Measurements from ENCODE around the gene TPM4. TPM values are rescaled to one million over a fixed set of nuclear protein-coding genes. Genes with fewer than 3 reads are reported as not detected.

The TPM4 gene
- total RNA-seq, 1 donor = 1,233 TPM

DNA sequence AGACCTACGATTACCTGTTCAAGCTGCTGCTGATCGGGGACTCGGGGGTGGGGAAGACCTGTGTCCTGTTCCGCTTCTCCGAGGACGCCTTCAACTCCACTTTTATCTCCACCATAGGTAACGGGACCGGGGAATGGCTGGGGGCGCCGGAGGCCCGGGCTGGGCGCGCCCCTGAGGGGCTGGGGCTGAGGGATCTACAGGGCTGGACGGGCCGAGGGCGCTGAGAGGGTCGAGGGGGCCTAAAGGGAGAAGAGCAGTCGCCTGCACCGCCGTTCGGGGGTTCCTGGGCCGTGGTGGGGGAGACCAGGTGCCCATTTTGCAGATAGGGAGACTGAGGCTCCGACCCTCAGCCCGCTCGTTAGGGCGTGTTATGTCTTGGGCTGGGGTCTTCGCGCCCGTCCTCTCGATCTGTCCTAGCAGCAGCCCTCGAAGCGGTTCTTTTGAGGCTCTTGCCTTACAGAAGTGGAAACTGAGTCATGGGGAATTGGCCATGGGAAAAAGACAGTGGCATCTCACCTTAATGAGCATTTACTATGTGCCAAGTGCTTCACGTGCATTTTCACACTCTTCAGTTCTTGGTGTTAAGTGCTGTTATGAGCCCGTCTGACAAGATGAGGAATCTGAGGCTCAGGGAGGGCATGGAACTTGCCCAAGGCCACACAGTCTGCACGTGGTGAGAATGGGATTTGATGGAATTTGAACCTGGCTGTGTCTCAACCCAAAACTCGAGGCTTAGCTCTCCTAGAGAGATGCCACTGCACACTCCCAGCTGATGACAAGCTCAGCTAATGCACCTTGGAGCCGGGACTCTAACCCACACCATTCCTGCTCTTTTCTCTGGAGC is 35.8 kb downstream of the TPM4 start:
- Histone ChIP-seq H3K36me3 (ENCODE audit: insufficient read depth, low read length) (no peaks in the 10 kb centered on the region), H4K20me1 (ENCODE audit: insufficient read depth, low read length) (peaks cover 25% of the 10 kb centered on the region), H3K9me3 (ENCODE audit: low read depth, low read length) (no peaks in the 10 kb centered on the region), H3K4me2 (ENCODE audit: insufficient read depth, low read length) (peak overlapping the region; percentile 88), H3K27me3 (ENCODE audit: insufficient read depth, low read length) (no peaks in the 10 kb centered on the region), H3K27ac (ENCODE audit: low read depth, low read length) (peak overlapping the region; percentile 93), H3K79me2 (ENCODE audit: insufficient read depth, low read length) (peaks cover 47% of the 10 kb centered on the region), H3K4me3 (ENCODE audit: insufficient read depth, low read length) (peak overlapping the region; percentile 99), H3K4me1 (ENCODE audit: insufficient read depth, low read length) (peaks cover 11% of the 10 kb centered on the region), H2AFZ (ENCODE audit: low read length) (peak overlapping the region; percentile 94)
- TF ChIP-seq, protein P1, sequence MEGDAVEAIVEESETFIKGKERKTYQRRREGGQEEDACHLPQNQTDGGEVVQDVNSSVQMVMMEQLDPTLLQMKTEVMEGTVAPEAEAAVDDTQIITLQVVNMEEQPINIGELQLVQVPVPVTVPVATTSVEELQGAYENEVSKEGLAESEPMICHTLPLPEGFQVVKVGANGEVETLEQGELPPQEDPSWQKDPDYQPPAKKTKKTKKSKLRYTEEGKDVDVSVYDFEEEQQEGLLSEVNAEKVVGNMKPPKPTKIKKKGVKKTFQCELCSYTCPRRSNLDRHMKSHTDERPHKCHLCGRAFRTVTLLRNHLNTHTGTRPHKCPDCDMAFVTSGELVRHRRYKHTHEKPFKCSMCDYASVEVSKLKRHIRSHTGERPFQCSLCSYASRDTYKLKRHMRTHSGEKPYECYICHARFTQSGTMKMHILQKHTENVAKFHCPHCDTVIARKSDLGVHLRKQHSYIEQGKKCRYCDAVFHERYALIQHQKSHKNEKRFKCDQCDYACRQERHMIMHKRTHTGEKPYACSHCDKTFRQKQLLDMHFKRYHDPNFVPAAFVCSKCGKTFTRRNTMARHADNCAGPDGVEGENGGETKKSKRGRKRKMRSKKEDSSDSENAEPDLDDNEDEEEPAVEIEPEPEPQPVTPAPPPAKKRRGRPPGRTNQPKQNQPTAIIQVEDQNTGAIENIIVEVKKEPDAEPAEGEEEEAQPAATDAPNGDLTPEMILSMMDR (IDR thresholded peaks at IDR 0.05; ENCODE audit: extremely low read depth, low read depth, low read length) = no peak
- peak; percentile 72 for DNase-seq (ENCODE audit: insufficient read length, low spot score, missing footprints)

DNA sequence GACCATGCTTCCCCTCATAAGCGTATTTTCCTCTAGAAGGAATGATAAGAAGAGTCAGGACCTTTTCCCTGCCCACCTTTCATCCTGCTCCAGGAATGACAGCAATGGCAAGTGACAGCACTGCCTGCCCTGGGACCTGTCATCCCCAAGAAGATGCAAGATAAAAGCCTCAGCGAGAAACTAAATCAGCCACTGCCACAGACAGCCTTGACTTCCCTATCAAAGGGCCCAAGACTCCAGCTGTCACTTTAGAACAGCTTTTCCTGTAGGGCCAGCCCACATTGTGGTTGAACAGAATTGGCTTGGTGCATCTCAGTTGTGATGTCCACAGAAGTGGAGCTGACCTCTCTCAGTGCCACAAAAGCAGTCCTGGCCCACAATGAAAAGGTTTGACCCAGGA is 36.5 kb downstream of the TPM4 start:
- Histone ChIP-seq H3K36me3 (ENCODE audit: insufficient read depth, low read length) (no peaks in the 10 kb centered on the region), H3K27ac (ENCODE audit: low read depth, low read length) (peak overlapping the region; percentile 93), H4K20me1 (ENCODE audit: insufficient read depth, low read length) (peaks cover 27% of the 10 kb centered on the region), H3K79me2 (ENCODE audit: insufficient read depth, low read length) (peaks cover 47% of the 10 kb centered on the region), H3K27me3 (ENCODE audit: insufficient read depth, low read length) (no peaks in the 10 kb centered on the region), H2AFZ (ENCODE audit: low read length) (no peak overlapping the region), H3K4me1 (ENCODE audit: insufficient read depth, low read length) (peaks cover 11% of the 10 kb centered on the region), H3K9me3 (ENCODE audit: low read depth, low read length) (no peaks in the 10 kb centered on the region), H3K4me2 (ENCODE audit: insufficient read depth, low read length) (peak overlapping the region; percentile 88), H3K4me3 (ENCODE audit: insufficient read depth, low read length) (peak overlapping the region; percentile 99)
- TF ChIP-seq, protein P1 (IDR thresholded peaks at IDR 0.05; ENCODE audit: extremely low read depth, low read depth, low read length) = no peak
- DNase-seq (ENCODE audit: insufficient read length, low spot score, missing footprints) = peak; percentile 41

DNA sequence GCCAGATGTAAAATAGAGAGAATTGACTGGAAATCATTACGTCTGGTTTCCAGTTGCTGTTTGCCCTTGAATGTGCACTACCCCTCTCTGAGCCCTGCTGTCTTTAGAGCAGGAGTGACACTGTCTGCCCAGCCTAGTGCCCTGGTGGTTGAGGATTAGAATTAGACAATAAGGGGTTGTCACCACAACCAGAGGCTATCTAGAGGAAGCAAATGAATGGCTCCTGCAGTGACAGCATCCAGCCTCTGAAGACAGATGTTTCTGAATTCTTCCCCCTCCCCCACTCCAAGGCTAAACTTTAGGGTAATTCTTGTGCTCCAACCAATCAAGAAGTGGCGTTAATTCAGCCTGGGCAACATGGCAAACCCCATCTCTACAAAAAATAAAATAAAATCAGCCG is 37.4 kb downstream of the TPM4 start:
- Histone ChIP-seq H3K9me3 (ENCODE audit: low read depth, low read length) (no peaks in the 10 kb centered on the region), H3K27me3 (ENCODE audit: insufficient read depth, low read length) (no peaks in the 10 kb centered on the region), H3K36me3 (ENCODE audit: insufficient read depth, low read length) (peaks cover 8% of the 10 kb centered on the region), H3K4me2 (ENCODE audit: insufficient read depth, low read length) (no peak overlapping the region), H2AFZ (ENCODE audit: low read length) (no peak overlapping the region), H3K4me1 (ENCODE audit: insufficient read depth, low read length) (peaks cover 11% of the 10 kb centered on the region), H3K79me2 (ENCODE audit: insufficient read depth, low read length) (peaks cover 47% of the 10 kb centered on the region), H3K27ac (ENCODE audit: low read depth, low read length) (no peak overlapping the region), H3K4me3 (ENCODE audit: insufficient read depth, low read length) (no peak overlapping the region), H4K20me1 (ENCODE audit: insufficient read depth, low read length) (peaks cover 35% of the 10 kb centered on the region)
- TF ChIP-seq, protein P1 (IDR thresholded peaks at IDR 0.05; ENCODE audit: extremely low read depth, low read depth, low read length) = no peak
- peak; percentile 83 for DNase-seq (ENCODE audit: insufficient read length, low spot score, missing footprints)

DNA sequence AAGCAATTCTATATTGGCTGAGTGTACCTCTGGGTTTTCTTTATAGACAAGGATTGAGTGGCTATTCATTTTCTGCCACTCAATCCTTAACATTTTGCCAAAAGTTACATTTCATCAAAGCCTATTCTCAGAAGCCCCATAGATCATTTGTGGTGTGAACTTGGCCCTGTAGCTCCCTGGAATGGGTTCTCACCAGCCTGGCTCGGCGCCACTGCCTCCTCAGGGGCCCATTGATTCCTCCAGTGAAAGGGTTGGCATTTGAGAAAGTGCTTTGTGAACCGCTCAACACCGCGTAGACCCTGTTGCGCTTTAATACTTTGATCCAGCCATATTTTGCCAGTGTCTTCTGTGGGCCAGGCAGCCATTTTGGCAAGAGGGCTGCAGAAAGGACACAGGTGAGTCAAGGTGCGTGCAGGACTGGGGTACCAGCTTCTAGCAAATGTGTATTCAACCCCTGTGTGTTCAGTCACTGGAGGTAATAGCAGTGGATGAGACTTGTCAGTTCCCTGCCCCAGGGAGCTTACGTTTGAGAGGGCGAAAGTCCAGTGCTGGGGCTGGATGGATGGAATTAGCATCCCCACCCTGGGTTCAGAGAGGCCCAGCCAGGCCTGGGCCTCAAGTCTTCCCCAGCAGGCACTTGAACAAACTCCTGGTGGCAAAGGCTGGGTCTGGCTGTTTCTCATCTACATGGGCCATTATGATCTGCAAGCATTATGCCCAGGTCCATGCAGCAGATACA is 39.2 kb downstream of the TPM4 start:
- Histone ChIP-seq H3K4me2 (ENCODE audit: insufficient read depth, low read length) (no peak overlapping the region), H3K4me3 (ENCODE audit: insufficient read depth, low read length) (no peak overlapping the region), H3K79me2 (ENCODE audit: insufficient read depth, low read length) (peaks cover 47% of the 10 kb centered on the region), H2AFZ (ENCODE audit: low read length) (no peak overlapping the region), H3K36me3 (ENCODE audit: insufficient read depth, low read length) (peaks cover 11% of the 10 kb centered on the region), H3K4me1 (ENCODE audit: insufficient read depth, low read length) (peaks cover 11% of the 10 kb centered on the region), H3K27ac (ENCODE audit: low read depth, low read length) (no peak overlapping the region), H3K9me3 (ENCODE audit: low read depth, low read length) (no peaks in the 10 kb centered on the region), H3K27me3 (ENCODE audit: insufficient read depth, low read length) (no peaks in the 10 kb centered on the region), H4K20me1 (ENCODE audit: insufficient read depth, low read length) (peaks cover 35% of the 10 kb centered on the region)
- TF ChIP-seq, protein P1 (IDR thresholded peaks at IDR 0.05; ENCODE audit: extremely low read depth, low read depth, low read length) = no peak
- DNase-seq (ENCODE audit: insufficient read length, low spot score, missing footprints) = peak; percentile 69
